HEK293T (cell line): ENCODE data around the gene MATN1.
"Not testable (repeated sequence)": the region's sequence is repeated elsewhere in the genome, so short reads cannot be mapped to it uniquely, and the experiment has no call there.

Experiments used
- CTCF ChIA-PET: fragments of 350-600 bp; formaldehyde crosslinking; extraction: SDS; loops from one replicate; lab custom pipeline; 2021; ENCODE audit warnings: antibody characterized with exemption, inconsistent platforms; lab: Yijun Ruan, JAX
- POLR2A ChIA-PET: fragments of 350-600 bp; formaldehyde crosslinking; extraction: SDS; loops from one replicate; lab custom pipeline; 2020; ENCODE audit warnings: antibody characterized with exemption, inconsistent platforms; lab: Yijun Ruan, JAX
- DNase-seq: peaks from one replicate; pipeline ENCODE4 v3.0.0; 2012; ENCODE audit warnings: mixed read lengths; ENCODE audit errors: extremely low spot score
- ARNT ChIP-seq: fragments of 450-650 bp; IDR thresholded peaks from 2 replicates; pipeline ENCODE4 v1.6.1; 2017; ENCODE audit warnings: mild to moderate bottlenecking
- BHLHE40 ChIP-seq: fragments of 450-650 bp; IDR thresholded peaks from 2 replicates; pipeline ENCODE4 v1.6.1; 2016; ENCODE audit warnings: mild to moderate bottlenecking, moderate library complexity, borderline replicate concordance
- CTBP1 ChIP-seq: fragments of 450-650 bp; IDR thresholded peaks from 2 replicates; pipeline ENCODE4 v1.6.1; 2016; ENCODE audit warnings: borderline replicate concordance
- ELF4 ChIP-seq: fragments of 450-650 bp; IDR thresholded peaks from 2 replicates; pipeline ENCODE4 v1.6.1; 2017; ENCODE audit warnings: antibody characterized with exemption
- FOXA1 ChIP-seq: fragments of 450-650 bp; IDR thresholded peaks from 2 replicates; pipeline ENCODE4 v1.6.1; 2016; ENCODE audit warnings: mild to moderate bottlenecking
- FOXK2 ChIP-seq: fragments of 450-650 bp; IDR thresholded peaks from 2 replicates; pipeline ENCODE4 v1.6.1; 2016; ENCODE audit warnings: mild to moderate bottlenecking
- FOXM1 ChIP-seq: fragments of 450-650 bp; IDR thresholded peaks from 2 replicates; pipeline ENCODE4 v1.6.1; 2017; ENCODE audit warnings: mild to moderate bottlenecking, borderline replicate concordance
- HDGF ChIP-seq: fragments of 450-650 bp; IDR thresholded peaks from 2 replicates; pipeline ENCODE4 v1.6.1; 2017; ENCODE audit warnings: antibody characterized with exemption, borderline replicate concordance
- L3MBTL2 ChIP-seq: fragments of 450-650 bp; conservative IDR thresholded peaks from 2 replicates; pipeline ENCODE4 v1.6.1; 2016; ENCODE audit warnings: mild to moderate bottlenecking
- LEF1 ChIP-seq: fragments of 450-650 bp; IDR thresholded peaks from 2 replicates; pipeline ENCODE4 v1.6.1; 2017; ENCODE audit warnings: mild to moderate bottlenecking, borderline replicate concordance
- NFRKB ChIP-seq: fragments of 450-650 bp; IDR thresholded peaks from 2 replicates; pipeline ENCODE4 v1.6.1; 2016; ENCODE audit warnings: mild to moderate bottlenecking, moderate library complexity
- SP1 ChIP-seq: fragments of 450-650 bp; IDR thresholded peaks from 2 replicates; pipeline ENCODE4 v1.6.1; 2017
- SUZ12 ChIP-seq: fragments of 450-650 bp; IDR thresholded peaks from 2 replicates; pipeline ENCODE4 v1.6.1; 2016; ENCODE audit warnings: mild to moderate bottlenecking
- TARDBP ChIP-seq: fragments of 450-650 bp; IDR thresholded peaks from 2 replicates; pipeline ENCODE4 v1.6.1; 2016
- ZNF384 ChIP-seq: fragments of 450-650 bp; IDR thresholded peaks from 2 replicates; pipeline ENCODE4 v1.6.1; 2016
- TF ChIP-seq, protein P1 (sequence below): fragments of 450-650 bp; IDR thresholded peaks from 2 replicates; pipeline ENCODE4 v1.6.1; 2016

MATN1 gene

DNA sequence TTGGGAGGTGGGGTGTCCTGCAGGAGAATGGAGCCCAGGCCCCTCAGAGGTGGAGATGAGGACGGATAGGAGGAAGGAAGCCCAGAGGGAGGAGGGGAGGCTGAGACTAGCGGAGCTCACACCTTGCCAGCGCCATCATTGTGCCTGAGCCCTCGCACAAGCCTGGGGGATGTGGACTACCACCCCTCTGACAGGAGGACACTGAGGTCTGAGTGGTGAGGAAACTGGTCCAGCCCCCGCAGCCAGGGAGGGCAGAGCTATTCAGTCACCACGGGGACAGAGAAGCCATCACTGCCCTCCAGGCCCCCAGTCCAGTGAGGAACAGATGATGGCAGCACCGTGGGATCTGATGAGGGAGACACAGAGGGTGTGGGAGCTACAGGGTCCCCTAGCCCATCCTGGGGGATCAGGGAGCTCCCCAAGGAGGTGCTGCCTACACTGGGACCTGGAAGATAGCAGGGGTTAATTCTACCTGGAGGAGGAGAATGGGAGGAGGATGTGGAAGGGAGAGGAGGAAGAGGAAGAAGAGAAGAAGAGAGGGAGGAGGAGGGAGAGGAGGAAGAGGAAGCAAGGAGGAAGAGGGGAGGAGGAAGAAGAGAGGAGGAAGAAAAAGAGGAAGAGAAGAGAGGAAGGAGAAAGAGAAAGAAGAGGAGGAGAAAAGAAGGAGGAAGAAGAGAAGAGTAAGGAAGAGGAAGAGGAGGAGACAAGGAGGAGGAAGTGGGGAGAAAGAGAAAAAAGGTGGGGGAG lies 31.0 kb downstream of the MATN1 start:
- CTCF ChIA-PET, result interaction anchor here (0.7 kb wide), 1 partner anchor 126 kb away, joined by 3 read pairs; no protein-coding TSS in a partner anchor
- no peak for DNase-seq
- POLR2A ChIA-PET, result no interaction called here
- TF ChIP-seq ARNT, result no peak
- no peak for TF ChIP-seq ELF4
- no peak for TF ChIP-seq FOXA1
- TF ChIP-seq L3MBTL2, result no peak
- TF ChIP-seq TARDBP, result no peak
- TF ChIP-seq CTBP1, result no peak
- TF ChIP-seq BHLHE40, result no peak
- TF ChIP-seq FOXK2, result no peak
- no peak for TF ChIP-seq NFRKB
- no peak for TF ChIP-seq SUZ12
- no peak for TF ChIP-seq HDGF

DNA sequence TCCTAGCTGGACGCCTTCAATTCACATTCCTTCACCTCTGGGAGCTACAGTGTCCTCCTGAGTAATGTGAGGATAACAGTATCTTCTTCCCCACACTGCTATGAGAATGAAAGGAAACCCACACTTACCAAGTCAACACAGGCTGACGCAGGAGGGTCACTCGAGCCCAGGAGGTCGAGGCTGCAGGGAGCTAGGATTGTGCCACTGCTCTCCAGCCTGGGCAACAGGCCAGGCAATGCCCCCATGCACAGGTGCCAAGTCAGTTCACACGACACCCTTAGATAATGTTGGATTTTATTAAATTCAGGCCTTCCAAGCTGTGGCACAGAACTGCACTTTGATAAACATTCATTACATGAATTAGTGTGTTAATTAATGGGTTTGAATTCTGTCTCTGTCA lies 31.9 kb downstream of the MATN1 start:
- CTCF ChIA-PET, result no interaction called here
- POLR2A ChIA-PET, result no interaction called here
- no peak for DNase-seq
- TF ChIP-seq FOXM1 (no peak), TARDBP (no peak), FOXK2 (no peak), FOXA1 (no peak), BHLHE40 (no peak), SP1 (no peak), CTBP1 (no peak), SUZ12 (no peak), ELF4 (no peak), NFRKB (no peak), ARNT (no peak), L3MBTL2 (no peak), ZNF384 (no peak), HDGF (no peak), LEF1 (no peak)
- TF ChIP-seq, protein P1, sequence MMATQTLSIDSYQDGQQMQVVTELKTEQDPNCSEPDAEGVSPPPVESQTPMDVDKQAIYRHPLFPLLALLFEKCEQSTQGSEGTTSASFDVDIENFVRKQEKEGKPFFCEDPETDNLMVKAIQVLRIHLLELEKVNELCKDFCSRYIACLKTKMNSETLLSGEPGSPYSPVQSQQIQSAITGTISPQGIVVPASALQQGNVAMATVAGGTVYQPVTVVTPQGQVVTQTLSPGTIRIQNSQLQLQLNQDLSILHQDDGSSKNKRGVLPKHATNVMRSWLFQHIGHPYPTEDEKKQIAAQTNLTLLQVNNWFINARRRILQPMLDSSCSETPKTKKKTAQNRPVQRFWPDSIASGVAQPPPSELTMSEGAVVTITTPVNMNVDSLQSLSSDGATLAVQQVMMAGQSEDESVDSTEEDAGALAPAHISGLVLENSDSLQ, result no peak

DNA sequence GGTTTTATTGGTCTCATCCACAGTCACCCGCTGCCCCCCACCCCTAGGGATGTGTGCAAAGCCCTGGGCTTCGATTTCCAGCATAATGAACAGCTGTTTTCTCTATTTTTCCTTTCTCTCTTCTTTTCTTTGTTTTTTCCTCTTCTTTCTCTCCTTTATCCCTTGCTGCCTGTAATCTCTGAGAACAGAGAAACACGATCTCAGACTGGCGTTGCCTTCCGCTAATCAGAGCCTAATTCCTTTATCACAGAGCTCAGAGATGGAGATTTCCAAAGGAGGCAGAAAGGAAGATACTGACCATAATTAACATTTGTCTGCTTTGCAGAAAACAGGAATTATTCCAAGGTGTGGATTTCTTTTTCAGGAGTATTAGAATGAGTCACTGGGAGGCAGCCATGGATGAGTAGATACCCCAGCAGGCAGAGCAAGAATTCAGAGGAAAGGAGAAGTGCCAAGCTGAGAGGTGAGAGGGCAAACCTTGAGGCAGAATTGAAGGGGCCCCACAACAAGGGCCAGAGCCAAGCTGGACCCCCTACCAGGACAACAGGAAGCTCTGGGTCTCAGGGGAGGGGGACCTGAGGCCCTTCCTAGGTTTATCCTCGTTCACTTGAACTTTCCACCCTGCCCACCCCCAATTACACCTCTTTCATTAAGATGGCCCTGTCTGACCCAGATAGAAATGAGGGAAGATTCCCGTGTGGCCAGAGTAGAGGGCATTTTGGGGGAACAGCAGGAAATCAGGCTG lies 33.3 kb downstream of the MATN1 start:
- no peak for DNase-seq
- no peak for TF ChIP-seq LEF1
- TF ChIP-seq ELF4, result no peak
- TF ChIP-seq L3MBTL2, result no peak
- POLR2A ChIA-PET, result no interaction called here
- CTCF ChIA-PET, result no interaction called here

DNA sequence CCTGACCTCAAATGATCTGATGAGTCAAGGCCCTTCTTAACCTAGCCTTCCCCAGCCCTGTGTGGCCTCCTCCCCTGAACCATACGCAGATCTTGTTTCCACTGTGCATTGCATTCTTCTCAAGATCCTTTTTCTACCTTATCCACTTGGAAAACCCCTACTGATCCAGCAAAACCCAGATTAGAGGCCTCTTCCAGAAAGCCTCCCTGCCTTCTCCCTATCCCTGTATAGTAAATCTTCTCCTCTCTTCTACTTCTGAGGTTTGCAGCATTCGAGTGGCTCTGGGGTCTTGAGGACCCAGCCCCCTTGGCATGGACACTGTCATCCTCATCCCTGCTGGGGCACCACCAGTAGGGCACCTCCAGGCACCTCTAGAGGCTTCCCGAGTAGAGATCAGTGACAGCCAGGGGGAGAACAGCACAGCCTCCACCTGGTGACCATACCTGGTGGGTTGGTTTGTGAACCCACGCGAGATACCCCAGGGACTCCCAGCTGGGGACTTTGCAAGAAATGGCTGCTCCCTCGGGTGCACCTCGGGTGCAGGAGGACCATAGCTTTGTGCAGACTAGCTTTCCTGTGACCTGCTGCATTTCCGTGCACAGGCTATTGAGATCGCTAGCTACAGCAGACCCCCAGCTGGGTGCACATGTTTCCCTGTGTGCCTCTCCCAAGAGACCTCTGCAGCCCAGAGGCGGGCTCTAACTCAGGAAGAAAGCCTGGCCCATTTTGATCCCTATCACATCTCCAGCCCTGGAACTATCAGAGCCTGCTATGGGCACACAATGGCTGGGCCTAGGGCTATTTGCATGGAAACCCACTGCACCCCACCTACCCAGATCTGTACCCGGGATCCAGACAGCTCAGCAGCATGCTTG lies 34.2 kb downstream of the MATN1 start:
- DNase-seq, result no peak
- no peak for TF ChIP-seq NFRKB
- ChIA-PET POLR2A (no interaction called here), CTCF (no interaction called here)

DNA sequence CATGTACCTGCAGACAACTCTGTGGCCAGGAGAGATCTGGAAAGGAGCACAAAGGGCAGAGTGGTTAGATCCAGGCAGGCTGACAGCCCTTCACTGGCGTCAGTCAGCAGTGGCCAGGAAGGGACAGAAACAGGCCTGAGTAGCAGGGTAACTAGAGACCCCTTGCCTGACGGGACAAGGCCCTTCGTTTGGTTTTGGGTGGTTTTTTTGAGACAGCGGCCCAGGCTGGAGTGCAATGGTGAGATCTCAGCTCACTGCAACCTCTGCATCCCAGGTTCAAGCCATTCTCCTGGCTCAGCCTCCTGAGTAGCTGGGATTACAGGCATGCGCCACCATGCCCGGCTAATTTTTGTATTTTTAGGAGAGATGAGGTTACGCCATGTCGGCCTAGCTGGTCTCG lies 34.9 kb downstream of the MATN1 start:
- DNase-seq, POLR2A ChIA-PET, CTCF ChIA-PET: not testable (repeated sequence)

DNA sequence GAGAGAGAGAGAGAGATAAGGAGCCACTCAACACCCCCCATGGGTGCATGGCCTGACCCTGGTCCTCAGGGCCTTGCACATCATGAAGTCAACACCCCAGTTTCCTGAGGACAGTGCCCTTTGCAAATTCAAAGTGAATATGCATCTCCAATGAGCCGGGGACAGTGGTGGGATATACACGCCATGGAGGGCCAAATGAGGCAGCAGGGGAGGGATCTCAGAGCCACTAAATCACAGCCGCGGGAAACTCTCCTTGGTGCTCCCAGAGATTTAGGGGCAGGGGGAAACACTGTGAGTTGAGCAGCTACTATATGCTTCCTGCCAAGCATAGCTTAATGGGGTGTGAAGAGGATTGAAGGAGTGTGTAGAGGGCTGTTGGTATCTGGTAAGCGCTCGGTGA lies 35.5 kb downstream of the MATN1 start:
- no peak for DNase-seq
- TF ChIP-seq NFRKB (no peak), CTBP1 (no peak), FOXA1 (no peak), BHLHE40 (no peak)
- POLR2A ChIA-PET, result no interaction called here
- CTCF ChIA-PET, result no interaction called here

DNA sequence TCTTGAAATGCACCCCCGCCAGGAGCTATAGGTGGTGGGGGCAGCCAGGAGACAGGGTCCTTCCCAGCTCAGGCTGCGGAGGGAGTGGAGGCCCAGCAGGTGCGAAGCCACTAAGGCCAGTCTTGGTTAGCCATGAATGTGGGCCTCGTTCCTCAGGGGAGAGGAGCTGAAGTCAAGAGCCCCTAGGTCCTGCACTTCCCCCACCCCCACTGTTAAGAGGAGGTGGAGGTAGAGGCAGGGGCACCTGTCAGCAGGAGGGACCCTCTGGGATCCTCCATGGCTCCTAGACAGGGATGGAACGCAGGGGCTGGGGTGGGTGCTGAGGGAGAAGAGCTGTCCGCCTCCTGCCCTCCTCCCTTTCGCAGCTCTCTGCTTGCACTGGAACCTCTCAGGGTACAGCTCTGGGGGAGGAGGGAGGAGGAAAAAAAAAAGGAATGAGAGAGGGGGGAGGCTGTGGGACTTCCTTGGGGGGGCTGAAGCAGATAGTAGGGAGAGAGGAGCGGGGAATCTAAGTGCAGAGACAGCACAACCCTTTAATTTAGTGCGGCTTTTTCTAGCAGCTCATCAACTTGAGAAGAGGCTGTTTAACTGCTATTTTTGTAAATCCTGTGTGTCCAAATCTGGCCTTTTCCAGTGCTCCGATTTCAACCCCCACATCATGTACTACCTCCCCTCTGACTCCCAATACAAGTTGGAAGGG lies 37.0 kb downstream of the MATN1 start:
- TF ChIP-seq NFRKB (no peak), BHLHE40 (no peak), SP1 (no peak), ARNT (no peak), FOXM1 (no peak), FOXA1 (no peak), CTBP1 (no peak), ZNF384 (no peak), ELF4 (no peak), TARDBP (no peak), LEF1 (no peak), L3MBTL2 (no peak), HDGF (no peak), SUZ12 (no peak), FOXK2 (no peak)
- TF ChIP-seq, protein P1, result no peak
- ChIA-PET POLR2A (no interaction called here), CTCF (no interaction called here)
- DNase-seq, result no peak
